ENCODE data around the gene PAFAH1B1.
A peak's percentile ranks its signal among the peaks of the same experiment; 100 is the strongest.

The PAFAH1B1 gene

DNA sequence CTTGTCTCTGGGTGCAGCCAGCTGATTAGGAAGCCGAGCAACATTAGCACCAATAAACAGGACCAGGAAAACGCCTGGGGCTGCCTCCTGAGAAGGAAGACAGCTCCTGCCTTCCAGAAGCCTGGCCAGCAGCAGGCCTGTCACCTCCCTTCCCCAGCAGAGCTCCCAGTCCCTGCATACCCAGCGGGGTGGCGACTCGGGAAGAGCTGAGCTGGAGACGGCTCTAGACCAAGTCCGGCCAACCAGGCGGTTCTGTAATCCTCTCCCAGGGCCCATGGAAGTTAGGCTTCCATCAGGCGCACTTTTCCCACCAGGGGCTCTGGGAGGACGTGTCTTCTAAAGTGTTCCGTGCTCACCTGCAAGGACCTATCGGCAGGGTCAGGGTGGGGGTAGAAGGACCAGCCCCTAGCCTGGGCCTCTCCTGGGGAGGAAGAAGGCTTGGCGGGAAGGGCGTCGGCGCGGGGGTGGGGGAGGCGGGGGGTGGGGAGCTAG is 130.1 kb downstream of the PAFAH1B1 start:
- DNase-seq, result no peak

DNA sequence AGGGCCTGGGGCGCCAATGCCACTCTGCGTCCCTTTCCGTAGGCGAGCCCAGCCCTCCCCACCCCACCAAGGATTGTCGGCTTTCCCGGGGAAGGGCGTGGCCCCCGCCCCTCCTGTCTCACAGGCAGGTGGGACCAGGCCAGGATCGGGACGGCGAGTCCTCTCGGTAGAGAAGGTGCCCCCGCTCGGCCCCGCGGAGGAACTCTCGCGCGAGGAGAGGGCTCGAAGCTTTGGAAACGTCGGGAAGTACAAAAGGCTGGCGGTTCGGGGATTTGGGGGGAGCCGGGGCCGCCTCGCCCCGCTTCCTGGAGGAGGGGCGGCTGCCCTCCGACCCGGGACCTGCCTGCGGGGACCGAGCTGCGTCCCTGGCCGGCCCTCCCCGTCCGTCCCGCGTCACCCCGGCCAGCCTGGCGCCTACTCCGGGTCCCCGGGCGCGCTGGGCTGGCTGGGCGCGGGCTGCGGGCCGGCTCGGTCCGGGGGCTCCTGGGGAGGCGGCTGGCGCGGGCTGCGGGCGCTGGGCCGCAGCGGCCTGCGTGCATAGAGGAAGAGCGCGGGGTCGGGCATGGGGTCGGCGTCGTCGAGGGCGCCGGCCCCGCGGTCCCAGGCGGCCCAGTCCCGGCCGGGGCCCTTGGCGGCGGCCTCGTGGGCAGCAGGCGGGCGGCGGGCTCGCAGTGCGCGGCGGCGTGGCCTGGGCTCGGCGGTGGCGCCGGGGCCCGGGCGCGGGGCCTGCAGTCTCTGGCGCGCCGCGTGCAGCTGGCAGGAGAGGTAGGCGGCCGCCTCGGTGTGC is 130.7 kb downstream of the PAFAH1B1 start:
- no peak for DNase-seq

DNA sequence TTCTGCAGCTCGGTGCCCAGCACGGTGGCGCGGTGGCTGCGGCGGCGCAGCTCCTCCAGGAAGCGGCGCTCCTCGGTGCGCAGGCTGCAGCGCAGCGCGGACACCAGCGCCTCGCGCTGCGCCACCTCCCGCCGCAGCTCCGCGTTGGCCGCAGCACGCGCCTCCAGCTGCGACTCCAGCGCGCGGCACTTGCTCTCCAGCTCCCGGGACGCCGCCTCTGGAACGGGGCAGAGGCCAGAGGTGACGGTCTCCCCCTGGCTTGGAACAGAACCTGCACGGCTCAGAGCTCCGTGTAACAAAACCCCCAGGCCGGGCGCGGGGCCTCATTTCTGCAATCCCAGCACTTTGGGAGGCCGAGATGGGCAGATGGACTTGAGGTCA is 131.3 kb downstream of the PAFAH1B1 start:
- peak; percentile 59 for DNase-seq

DNA sequence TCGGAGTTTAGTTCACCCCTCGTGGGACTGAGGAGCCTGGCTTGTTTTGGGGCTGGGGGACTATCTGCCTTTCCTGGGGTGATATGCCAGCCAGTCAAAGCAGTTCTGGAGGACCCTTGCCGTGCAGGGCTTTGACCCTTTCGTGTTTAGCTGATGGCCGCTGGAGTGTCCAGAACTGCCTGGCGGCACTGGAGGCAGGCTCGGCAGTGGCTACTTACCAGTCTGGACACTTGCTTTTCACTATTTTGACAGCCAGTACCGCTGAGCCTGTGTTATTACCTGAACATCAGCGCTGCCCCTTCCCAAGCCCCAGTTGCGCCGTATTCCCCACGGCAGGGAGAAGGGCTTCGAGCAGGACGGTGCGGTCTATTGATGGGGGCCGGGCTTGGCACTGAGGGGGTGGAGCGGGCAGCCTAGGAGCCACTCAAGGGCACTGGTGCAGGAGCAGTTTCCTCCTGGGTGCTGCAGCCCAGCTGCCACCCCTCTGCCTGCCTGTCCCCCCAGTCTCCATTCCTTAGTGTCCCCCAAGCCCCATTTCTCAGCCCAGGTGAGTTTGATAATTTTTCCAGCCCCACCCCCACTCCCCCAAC is 137.4 kb downstream of the PAFAH1B1 start:
- DNase-seq, result no peak

DNA sequence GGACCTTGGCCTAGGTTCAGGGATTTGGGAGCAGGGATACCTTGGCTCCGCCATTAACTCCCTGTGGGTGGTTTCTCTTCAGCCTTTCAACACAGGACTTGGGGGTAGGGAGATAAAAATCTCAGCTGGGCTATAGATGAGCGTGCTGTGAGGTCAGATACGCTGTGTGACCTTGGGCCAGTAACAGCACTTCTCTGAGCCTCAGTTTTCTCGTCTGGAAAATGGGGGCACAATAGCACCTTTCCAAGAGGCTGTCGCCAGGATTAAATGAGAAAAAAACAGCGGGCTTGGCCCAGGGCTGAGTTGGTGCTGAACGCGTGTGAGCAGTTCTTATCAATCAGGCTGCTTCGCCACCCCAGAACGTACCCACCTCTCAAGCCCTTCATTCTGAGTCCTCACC is 138.4 kb downstream of the PAFAH1B1 start:
- DNase-seq, result no peak

DNA sequence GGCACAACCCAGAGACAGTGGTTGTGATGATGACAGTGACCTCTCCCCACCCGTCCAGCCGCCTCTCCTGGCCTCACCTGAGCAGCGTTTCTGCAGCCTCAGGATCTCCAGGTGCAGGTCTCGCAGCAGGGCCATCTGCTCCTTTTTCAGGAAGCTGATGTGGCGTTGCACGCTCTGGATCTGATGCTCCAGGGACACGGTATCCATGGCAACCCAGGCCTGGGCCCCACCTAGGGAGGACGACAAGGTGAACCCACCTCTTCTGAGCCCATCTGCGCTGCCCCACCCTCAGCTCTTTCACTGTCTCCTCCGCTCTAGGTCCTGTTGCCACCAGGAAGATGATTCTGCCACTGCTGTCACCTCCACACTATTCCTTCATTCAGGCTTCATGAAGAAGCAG is 141.5 kb downstream of the PAFAH1B1 start:
- DNase-seq, result no peak

Data from activated CD4-positive, alpha-beta T cell treated with anti-CD3 and anti-CD28 coated beads, Interleukin-10, Interleukin-2, amounts not matched to agents 100 ng/mL and 50 ng/mL, durations not matched to agents 16 hours and 8 hours (primary cell).